ENCODE measurements around the gene MCCC1. TPM values are rescaled to one million over a fixed set of nuclear protein-coding genes. Genes with fewer than 3 reads are reported as not detected.
A peak's percentile ranks its signal among the peaks of the same experiment; 100 is the strongest.

MCCC1 gene
- total and polyA plus RNA-seq, 3 donors from 2014 or later: 22.7 to 37.8 (median 35.9) TPM

DNA sequence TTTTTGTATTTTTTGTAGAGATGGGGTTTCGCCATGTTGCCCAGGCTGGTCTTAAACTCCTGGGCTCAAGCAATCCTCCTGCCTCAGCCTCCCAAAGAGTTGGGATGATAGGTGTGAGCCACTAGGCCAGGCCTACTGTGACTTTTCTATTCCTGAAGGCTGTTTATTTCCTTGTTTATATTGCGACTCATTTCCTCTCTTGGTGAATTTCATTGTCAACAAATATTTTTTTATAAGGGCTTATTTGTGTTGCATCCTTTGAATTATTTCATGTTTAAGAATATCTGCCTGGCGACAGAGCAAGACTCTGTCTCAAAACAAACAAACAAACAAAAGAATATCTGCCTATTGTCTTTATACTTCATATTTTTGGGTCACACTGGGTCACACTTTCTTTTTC lies 29.4 kb upstream of the MCCC1 start:
- 90 to 97% methylated on average over 3 of the region's 3 CpGs for WGBS, 2 donors
- DNase-seq: no peak
- TF ChIP-seq POLR2A (IDR thresholded peaks at IDR 0.05): no peak
- TF ChIP-seq, protein P1, sequence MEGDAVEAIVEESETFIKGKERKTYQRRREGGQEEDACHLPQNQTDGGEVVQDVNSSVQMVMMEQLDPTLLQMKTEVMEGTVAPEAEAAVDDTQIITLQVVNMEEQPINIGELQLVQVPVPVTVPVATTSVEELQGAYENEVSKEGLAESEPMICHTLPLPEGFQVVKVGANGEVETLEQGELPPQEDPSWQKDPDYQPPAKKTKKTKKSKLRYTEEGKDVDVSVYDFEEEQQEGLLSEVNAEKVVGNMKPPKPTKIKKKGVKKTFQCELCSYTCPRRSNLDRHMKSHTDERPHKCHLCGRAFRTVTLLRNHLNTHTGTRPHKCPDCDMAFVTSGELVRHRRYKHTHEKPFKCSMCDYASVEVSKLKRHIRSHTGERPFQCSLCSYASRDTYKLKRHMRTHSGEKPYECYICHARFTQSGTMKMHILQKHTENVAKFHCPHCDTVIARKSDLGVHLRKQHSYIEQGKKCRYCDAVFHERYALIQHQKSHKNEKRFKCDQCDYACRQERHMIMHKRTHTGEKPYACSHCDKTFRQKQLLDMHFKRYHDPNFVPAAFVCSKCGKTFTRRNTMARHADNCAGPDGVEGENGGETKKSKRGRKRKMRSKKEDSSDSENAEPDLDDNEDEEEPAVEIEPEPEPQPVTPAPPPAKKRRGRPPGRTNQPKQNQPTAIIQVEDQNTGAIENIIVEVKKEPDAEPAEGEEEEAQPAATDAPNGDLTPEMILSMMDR (IDR thresholded peaks at IDR 0.05): no peak
- intact Hi-C loops (cut with DNase I; ENCODE audit: low total_unique reads): no loop called here
- no peaks in the 10 kb centered on the region for H3K9me3 ChIP-seq
- H3K36me3 ChIP-seq (ENCODE audit: low read depth, missing control alignments): no peaks in the 10 kb centered on the region
- H3K27ac ChIP-seq: no peak overlapping the region
- no peak overlapping the region for H3K4me3 ChIP-seq
- H3K27me3 ChIP-seq: no peaks in the 10 kb centered on the region
- no peaks in the 10 kb centered on the region for H3K4me1 ChIP-seq

GRCh38 chr3:183123891-183124290 lies 24.6 kb upstream of the MCCC1 start:
- no peaks in the 10 kb centered on the region for H3K36me3 ChIP-seq (ENCODE audit: low read depth, missing control alignments)
- H3K27me3 ChIP-seq: no peaks in the 10 kb centered on the region
- DNase-seq: no peak
- TF ChIP-seq, protein P1 (IDR thresholded peaks at IDR 0.05): no peak
- no peak for TF ChIP-seq POLR2A (IDR thresholded peaks at IDR 0.05)
- no peak overlapping the region for H3K27ac ChIP-seq
- whole genome bisulfite sequencing, 2 donors: 78 to 85% methylated on average over 4 of the region's 4 CpGs
- H3K9me3 ChIP-seq: no peaks in the 10 kb centered on the region
- intact Hi-C loops (cut with DNase I; ENCODE audit: low total_unique reads): loop anchor here (5.0 kb wide), 1 partner anchor 263 kb away; no protein-coding TSS in a partner anchor
- H3K4me3 ChIP-seq: no peak overlapping the region
- no peaks in the 10 kb centered on the region for H3K4me1 ChIP-seq

DNA sequence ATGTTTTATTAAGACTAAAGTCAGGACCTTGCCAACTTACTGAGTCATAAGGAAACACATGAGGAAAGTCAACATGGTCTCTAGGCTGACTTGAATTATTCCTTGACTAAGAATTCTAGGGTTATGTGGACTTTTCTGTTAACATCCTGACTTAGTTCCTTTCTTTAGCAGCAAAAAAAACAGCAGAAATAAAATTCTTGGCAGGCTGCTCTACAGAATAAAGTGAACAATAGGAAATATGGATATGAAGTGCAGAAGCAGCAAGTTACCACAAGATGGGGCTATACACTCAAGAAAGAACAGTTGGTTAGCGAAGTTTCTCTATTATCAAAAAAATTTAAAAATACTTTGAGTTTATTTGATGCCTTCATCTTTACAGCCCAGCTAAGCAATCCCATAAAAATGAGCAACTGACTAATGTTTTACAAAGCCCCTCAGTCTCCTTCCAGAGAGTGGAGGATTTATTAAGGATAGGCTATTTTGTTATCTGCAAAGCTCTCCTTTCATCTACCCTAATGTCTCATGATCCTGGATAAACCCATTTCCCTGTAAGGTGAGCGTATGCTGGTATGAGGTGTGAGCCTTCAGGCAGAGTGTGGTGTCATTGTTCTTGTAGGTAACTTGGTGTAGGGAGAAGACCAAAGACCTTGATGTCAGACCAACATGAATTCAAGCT lies 23.1 kb upstream of the MCCC1 start:
- 34 to 52% methylated on average over 2 of the region's 2 CpGs for WGBS, 2 donors
- no peak for DNase-seq

GRCh38 chr3:183120538-183121215 lies 21.4 kb upstream of the MCCC1 start:
- no peak overlapping the region for H3K27ac ChIP-seq
- no peaks in the 10 kb centered on the region for H3K36me3 ChIP-seq (ENCODE audit: low read depth, missing control alignments)
- no peaks in the 10 kb centered on the region for H3K27me3 ChIP-seq
- no peaks in the 10 kb centered on the region for H3K9me3 ChIP-seq
- TF ChIP-seq, protein P1 (IDR thresholded peaks at IDR 0.05): no peak
- TF ChIP-seq POLR2A (IDR thresholded peaks at IDR 0.05): no peak
- WGBS, 2 donors: 71 to 72% methylated on average over 8 of the region's 8 CpGs
- intact Hi-C loops (cut with DNase I; ENCODE audit: low total_unique reads): loop anchor here (5.0 kb wide), 1 partner anchor 267 kb away; no protein-coding TSS in a partner anchor
- DNase-seq: no peak
- no peaks in the 10 kb centered on the region for H3K4me1 ChIP-seq
- H3K4me3 ChIP-seq: no peak overlapping the region

More for the DNA sequence above, 23.1 kb upstream of the MCCC1 start:
- TF ChIP-seq, protein P1 (IDR thresholded peaks at IDR 0.05): peak; percentile 66 to 86 (median 75)
- TF ChIP-seq POLR2A (IDR thresholded peaks at IDR 0.05): no peak
- Histone ChIP-seq H3K4me3 (no peak overlapping the region), H3K4me1 (no peaks in the 10 kb centered on the region), H3K27me3 (no peaks in the 10 kb centered on the region), H3K9me3 (no peaks in the 10 kb centered on the region), H3K36me3 (ENCODE audit: low read depth, missing control alignments) (no peaks in the 10 kb centered on the region), H3K27ac (no peak overlapping the region)
- intact Hi-C loops (cut with DNase I; ENCODE audit: low total_unique reads): loop anchor here (5.0 kb wide), 1 partner anchor 265 kb away; no protein-coding TSS in a partner anchor
